Activated T-cell treated with anti-CD3 and anti-CD28 coated beads, Interleukin-2, amount 50 U/mL, for 4 hours (primary cell): ENCODE data around the gene GARIN5B. TPM values are rescaled to one million over a fixed set of nuclear protein-coding genes. Genes with fewer than 3 reads are reported as not detected.

Experiments used
- ATAC-seq, 2 donors: fragments of 200-7000 bp; cut with Tn5 transposase; one replicate each; pipeline ENCODE4 v1.10.0; 2021
- DNase-seq: peaks from one replicate; pipeline ENCODE4 v3.0.0-alpha.2; 2020
- H3K27me3 Mint-ChIP-seq: one replicate; pipeline ENCODE4 v1.8.0; 2021; ENCODE audit warnings: low read depth, mixed read lengths
- H3K36me3 Mint-ChIP-seq: one replicate; pipeline ENCODE4 v1.8.0; 2022; ENCODE audit warnings: mixed read lengths; ENCODE audit not compliant: insufficient read depth
- H3K4me1 Mint-ChIP-seq: one replicate; pipeline ENCODE4 v1.8.0; 2021; ENCODE audit warnings: low read depth, mixed read lengths
- H3K4me3 Mint-ChIP-seq: one replicate; pipeline ENCODE4 v1.8.0; 2021; ENCODE audit warnings: mild to moderate bottlenecking, moderate library complexity, mixed read lengths
- H3K9me3 Mint-ChIP-seq: one replicate; pipeline ENCODE4 v1.8.0; 2021; ENCODE audit warnings: mixed read lengths
- total RNA-seq, 3 donors: library from RNA; stranded (reverse); gene quantifications; one replicate each; pipeline ENCODE4 v1.2.1, GENCODE V29; 2021

GARIN5B gene
- total RNA-seq, 3 donors from 2014 or later: not detected

DNA sequence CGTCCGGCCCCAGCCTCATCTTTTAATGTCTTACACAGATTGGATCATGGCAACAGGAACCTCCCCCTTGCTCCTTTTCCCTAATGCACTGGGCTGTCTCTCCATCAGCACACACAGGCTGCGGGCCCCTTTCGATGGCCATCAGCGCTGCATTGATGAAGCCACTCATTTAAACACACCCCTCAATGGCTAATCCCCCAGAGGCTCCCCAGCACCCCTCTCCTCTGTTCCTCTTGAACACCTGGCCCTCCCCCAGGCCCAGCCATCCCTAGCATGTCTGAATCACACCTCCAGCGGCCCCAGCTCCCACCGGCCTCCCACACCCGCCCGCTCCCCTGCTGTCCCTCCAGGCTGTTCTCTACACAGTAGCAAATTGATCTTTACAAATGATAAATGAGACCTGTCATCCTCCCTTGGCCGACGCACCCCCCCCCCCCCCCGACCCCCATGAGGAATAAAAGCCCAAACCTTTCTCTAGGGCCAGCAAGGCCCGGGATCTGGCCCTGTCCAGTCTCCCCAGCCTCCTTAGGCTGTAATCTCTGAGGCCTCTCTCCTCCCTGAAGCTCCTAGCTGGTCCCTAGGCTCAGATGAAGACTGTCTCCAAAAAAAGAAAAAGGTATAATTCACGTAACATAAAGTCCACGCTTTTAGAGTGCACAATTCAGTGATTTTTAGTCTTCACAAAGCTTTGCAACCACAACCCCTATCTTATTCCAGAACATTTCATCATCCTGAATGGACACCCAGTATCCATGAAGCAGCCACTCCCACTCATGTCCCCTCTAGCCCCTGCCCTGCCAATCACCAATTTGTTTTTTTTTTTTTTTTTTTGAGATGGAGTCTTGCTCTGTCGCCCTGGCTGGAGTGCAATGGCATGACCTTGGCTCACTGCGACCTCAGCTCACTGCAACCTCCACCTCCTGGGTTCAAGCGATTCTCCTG is 30.0 kb upstream of the GARIN5B start:
- ATAC-seq: no peak
- no peak for DNase-seq
- Mint-ChIP-seq H3K9me3 (no peaks in the 10 kb centered on the region), H3K4me3 (no peak overlapping the region), H3K36me3 (peaks cover 12% of the 10 kb centered on the region), H3K27me3 (no peaks in the 10 kb centered on the region), H3K4me1 (peaks cover 29% of the 10 kb centered on the region)

DNA sequence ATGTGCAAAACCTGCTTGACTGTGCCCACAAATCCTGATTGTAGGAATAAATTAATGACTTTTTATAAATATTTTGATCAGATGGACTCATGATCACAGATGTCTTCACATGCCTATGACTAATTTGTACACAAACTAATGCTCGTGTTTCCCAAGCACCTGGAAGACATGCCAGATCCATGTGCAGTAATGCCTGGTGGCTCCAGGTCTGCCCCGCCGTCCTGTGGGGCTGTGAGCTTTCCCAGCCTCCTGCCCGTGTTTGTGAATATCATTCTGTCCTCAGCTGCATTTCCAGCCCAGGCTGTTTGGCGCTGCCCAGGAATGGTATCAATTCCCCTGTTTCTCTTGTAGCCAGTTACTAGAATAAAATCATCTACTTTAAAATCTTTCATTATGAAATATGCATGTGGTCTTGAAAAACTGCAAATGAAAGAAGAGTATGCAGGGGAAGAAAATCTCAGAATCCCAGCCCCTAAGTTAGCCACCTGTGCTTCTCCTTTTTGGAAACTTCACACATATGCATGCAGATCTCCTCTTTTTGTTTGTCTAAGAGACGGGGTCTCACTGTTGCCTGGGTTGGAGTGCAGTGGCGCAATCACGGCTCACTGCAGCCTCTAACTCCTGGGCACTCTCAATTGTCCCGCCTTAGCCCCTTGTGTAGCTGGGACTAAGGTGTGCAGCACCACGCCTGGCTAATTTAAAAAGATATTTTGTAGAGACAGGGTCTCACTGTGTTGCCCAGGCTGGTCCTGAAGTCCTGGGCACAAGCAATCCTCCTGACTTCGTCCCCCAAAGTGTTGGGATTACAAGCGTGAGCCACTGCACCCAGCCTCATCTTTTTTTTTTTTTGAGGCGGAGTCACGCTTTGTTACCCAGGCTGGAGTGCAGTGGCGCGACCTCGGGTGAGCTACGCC is 28.9 kb upstream of the GARIN5B start:
- no peak for ATAC-seq
- Mint-ChIP-seq H3K9me3 (no peaks in the 10 kb centered on the region), H3K4me1 (peaks cover 37% of the 10 kb centered on the region), H3K27me3 (no peaks in the 10 kb centered on the region), H3K36me3 (peaks cover 18% of the 10 kb centered on the region), H3K4me3 (no peak overlapping the region)
- DNase-seq: no peak

DNA sequence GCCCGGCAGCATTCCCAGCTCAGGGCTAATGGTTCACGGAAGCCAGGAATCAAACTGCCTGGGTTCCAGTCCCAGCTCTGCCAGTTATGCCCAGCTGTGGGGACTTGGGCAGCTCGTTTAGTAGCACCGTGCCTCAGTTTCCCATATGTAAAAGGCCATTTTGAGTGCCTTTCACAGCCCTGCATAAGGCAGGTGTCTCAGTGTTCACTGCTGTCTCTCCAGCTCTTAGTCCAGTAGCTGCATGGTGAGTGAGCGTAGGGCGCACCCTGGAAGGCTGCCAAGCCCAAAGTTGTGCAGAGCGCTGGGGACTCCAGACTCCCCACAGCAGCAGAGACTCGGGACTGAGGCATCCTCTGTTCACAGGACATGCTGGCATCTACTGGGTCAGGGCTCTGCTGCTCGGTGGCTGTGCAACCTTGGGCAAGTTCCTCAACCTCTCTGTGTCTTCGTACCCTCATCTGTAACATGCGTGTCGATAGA is 28.2 kb upstream of the GARIN5B start:
- H3K4me1 Mint-ChIP-seq: peaks cover 40% of the 10 kb centered on the region
- H3K27me3 Mint-ChIP-seq: no peaks in the 10 kb centered on the region
- peaks cover 25% of the 10 kb centered on the region for H3K36me3 Mint-ChIP-seq
- DNase-seq (no peak), ATAC-seq (peak; percentile 12 to 15)
- no peaks in the 10 kb centered on the region for H3K9me3 Mint-ChIP-seq
- no peak overlapping the region for H3K4me3 Mint-ChIP-seq

DNA sequence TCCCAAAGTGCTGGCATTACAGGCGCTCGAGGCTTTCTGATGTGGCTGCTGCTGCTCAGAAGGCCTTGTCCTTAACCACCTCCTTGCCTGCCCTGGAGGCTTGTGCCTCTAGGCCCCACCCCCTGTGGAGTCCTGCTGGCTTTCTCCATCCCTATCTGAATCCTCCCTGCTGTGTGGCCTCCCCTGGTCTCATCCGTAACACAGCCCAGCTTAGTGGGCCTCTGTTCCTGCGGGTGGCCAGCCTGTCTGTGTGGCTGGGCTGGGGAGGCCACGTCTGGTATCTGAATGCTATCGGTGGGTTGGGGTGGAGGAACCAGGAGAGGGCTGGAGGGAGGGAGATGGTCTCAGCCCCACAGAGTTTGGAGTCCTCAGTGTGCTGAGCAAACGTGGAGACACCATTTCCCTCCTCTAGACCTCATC is 27.4 kb upstream of the GARIN5B start:
- Mint-ChIP-seq H3K9me3 (no peaks in the 10 kb centered on the region), H3K27me3 (no peaks in the 10 kb centered on the region), H3K4me3 (no peak overlapping the region), H3K36me3 (peaks cover 32% of the 10 kb centered on the region), H3K4me1 (peaks cover 42% of the 10 kb centered on the region)
- DNase-seq: no peak
- no peak for ATAC-seq

DNA sequence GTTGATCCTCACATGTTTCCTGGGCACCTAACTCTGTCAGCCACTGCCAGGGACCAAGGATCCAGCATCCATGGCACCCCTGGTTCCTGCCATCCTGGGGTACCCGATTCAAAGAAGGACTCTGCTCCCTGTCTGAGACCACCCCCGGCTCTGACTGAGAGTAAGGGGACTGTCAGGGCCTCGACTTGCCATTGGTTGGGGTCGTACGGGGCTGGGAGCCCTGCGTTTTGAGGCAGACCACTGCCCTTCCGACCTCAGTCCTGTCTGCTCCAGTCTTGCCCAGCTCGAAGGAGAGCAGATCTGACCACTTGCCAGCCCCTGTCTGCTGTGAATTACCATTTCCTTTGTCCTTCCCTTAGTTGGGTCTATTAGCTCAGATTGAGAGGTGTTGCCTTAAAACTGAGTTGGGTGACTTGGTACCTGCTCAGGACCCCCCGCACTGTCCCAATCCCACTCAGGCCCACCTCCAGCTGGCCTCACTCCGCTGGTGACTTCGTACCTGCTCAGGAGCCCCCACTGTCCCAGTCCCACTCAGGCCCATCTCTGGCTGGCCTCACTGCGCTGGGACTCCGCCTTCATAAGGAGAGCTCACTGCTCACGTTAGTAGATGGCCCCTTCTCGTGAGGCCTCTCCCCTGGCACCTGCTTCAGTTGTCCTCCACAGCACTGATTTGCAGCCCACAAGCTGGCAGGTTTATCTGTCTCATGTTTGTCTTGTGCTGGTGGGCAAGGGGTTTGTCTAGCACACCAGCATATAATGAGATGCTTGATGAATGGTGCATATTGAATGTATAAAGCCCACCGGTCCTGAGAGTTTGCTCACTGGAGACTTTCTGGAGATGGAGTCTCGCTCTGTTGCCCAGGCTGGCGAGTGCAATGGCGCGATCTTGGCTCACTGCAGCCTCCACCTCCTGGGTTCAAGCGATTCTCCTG is 26.6 kb upstream of the GARIN5B start:
- Mint-ChIP-seq H3K4me3 (peak overlapping the region; percentile 56), H3K36me3 (peaks cover 32% of the 10 kb centered on the region), H3K9me3 (no peaks in the 10 kb centered on the region)

DNA sequence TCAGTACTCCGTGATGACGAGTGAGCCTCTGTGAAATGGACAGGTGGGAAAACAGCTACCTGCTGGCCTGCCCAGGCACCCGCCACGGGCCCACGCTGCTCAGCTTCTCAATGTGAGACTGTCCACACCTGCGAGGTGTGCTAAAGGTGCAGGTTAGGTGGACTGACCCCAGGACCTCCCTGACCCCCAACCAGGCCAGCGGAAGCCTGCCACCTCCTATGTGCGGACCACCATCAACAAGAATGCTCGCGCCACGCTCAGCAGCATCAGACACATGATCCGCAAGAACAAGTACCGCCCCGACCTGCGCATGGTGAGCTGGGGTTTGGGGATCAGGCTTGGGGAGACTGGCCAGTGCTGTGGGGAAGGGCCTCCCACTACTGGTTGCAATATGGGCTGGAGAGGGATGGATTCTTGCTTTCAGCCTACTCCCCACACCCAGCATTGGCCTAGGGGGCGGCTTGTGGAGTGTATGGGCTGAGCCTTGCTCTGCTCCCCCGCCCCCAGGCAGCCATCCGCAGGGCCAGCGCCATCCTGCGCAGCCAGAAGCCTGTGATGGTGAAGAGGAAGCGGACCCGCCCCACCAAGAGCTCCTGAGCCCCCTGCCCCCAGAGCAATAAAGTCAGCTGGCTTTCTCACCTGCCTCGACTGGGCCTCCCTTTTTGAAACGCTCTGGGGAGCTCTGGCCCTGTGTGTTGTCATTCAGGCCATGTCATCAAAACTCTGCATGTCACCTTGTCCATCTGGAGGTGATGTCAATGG is 24.9 kb upstream of the GARIN5B start:
- ATAC-seq: no peak
- no peak for DNase-seq
- Mint-ChIP-seq H3K4me3 (peak overlapping the region; percentile 100), H3K4me1 (peaks cover 54% of the 10 kb centered on the region), H3K36me3 (peaks cover 32% of the 10 kb centered on the region), H3K27me3 (no peaks in the 10 kb centered on the region), H3K9me3 (no peaks in the 10 kb centered on the region)

More for the DNA sequence above, 26.6 kb upstream of the GARIN5B start:
- Mint-ChIP-seq H3K4me1 (peaks cover 45% of the 10 kb centered on the region), H3K27me3 (no peaks in the 10 kb centered on the region)
- ATAC-seq (no peak), DNase-seq (no peak)

- no peaks in the 10 kb centered on the region for H3K9me3 Mint-ChIP-seq
- H3K27me3 Mint-ChIP-seq: no peaks in the 10 kb centered on the region
- peaks cover 66% of the 10 kb centered on the region for H3K4me1 Mint-ChIP-seq
- no peak for DNase-seq
- peaks cover 32% of the 10 kb centered on the region for H3K36me3 Mint-ChIP-seq
- H3K4me3 Mint-ChIP-seq: peak overlapping the region; percentile 100
- ATAC-seq: no peak
Measured at GRCh38 chr19:55386493-55386971, 23.5 kb upstream of the GARIN5B start.

DNA sequence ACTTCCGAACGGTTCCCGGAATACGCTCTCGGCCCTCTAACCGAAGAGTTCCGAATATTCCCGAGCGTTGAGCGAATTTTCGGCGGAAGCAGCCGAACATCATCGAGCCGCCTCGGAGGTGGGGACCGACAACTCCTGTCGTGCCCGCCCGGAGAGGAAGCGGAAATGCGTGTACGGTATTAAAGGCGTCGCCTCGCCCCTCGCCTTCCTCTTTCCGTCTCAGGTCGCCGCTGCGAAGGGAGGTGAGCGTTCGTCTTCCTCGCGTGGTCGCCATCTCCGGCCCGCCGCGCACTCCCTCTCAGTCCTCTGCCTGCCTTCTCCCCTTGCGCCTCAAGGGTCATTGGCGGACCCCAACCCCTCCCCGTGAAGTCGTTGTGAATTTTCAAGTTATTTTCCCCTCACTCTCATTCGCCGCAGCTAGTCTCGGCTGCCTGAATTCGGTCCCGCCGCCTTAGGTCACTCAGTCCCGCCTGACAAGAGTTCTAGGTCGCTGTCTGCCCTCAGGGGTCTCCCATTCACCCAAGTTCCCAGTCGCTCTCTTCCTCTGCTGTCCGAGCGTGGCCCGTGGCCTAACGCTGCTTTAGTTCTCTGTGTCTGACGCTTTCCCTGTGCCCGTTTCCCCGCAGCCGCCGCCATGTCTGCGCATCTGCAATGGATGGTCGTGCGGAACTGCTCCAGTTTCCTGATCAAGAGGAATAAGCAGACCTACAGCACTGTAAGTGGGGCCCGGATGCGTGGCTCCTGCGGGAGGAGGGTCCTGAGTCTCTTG is 22.8 kb upstream of the GARIN5B start, which contains the start of gene RPL28:
Gene RPL28, plus strand, starts transcription at position 209 of the 769 bp plus-strand sequence. Its CDS starts 426 bp downstream, at position 635.
- ATAC-seq: peak; percentile 75
- peaks cover 32% of the 10 kb centered on the region for H3K36me3 Mint-ChIP-seq
- H3K9me3 Mint-ChIP-seq: no peaks in the 10 kb centered on the region

DNA sequence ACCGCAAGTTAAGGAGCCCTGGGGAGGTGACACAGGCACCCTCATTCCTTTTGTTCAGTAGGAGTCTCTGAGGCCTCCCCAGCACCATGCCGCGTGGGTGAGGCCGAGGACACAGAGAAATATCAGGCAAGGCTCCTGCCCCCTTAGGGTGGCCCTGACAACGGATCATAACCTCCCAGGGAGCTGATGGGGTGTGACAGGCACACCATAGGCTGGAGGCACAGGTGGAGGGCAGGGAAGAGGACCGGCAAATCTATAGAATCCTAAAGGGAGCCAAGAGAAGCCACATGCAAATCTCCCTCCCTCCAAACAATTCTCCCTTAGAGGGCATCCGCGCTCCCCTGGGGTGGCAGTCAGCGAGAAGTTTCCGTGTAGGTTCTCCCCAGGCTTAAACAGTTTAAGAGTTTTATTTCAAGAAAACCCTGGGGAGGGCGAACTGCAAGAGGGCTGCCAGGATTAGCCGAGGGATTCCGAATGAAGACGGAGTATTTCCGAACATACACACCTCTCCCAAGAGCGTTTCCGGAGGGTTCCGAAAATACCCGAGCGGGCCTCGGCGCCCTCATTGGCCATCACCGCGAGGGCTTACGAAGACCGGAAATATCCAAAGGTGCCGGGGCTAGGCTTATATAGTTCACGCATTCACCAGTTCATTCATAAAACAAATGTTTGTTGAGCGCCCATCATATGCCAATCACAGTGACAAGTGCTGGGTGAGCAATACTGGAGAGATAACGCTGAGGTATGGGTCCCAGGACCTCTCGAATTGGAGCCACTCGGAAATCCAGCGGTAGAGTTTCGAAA is 22.1 kb upstream of the GARIN5B start:
- peak; percentile 77 for ATAC-seq
- peak overlapping the region; percentile 100 for H3K4me3 Mint-ChIP-seq
- H3K9me3 Mint-ChIP-seq: no peaks in the 10 kb centered on the region
- peaks cover 31% of the 10 kb centered on the region for H3K36me3 Mint-ChIP-seq
- H3K27me3 Mint-ChIP-seq: no peaks in the 10 kb centered on the region
- DNase-seq: peak; percentile 92
- peaks cover 59% of the 10 kb centered on the region for H3K4me1 Mint-ChIP-seq

More for the DNA sequence above, 22.8 kb upstream of the GARIN5B start, which contains the start of gene RPL28:
- DNase-seq: peak; percentile 97
- Mint-ChIP-seq H3K4me1 (peaks cover 64% of the 10 kb centered on the region), H3K27me3 (no peaks in the 10 kb centered on the region), H3K4me3 (peak within 1 kb of the TSS; percentile 100)

DNA sequence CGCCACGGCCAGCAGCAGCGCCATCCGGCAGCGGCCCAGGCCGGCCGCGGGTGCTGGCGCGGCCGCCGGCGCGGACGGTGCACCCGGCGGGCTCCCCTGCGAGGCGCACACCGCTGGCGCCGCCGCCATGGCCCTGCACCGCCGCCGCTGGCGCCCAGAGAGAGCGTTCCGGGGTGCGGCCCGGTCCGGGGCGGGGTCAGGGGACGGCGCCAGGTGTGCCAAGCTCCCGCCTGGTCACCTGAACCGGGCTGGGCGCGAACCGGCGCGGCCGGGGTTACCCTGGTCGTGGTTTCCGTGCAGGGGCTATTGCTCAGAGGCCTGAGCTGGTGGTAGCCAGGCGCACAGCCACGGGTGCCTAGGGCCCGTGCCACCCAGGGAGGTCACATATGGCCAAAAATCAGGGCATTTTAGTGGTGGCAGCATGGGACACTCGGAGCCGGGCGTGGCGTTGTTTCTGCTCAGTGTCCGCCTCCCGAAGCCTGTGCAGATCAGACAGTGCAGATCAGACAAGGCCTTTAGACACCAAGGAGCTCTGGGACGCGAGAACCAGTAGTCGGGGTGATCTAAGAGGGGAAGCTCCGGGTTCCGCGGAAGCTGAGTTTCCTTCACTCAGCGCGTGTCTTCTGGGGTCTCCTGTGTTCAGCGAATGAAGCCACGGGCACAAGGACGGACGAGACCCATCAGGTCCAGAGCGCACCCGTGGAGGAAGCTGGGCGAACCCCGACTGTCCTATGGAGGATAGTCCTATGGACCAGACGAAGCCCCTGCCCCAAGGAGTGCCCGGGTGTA is 21.3 kb upstream of the GARIN5B start, which contains the start of gene TMEM238:
Gene TMEM238, minus strand, starts transcription at position 162 of the 789 bp plus-strand sequence. Its CDS starts 33 bp downstream, at position 129.
- Mint-ChIP-seq H3K4me1 (peaks cover 52% of the 10 kb centered on the region), H3K4me3 (peak within 1 kb of the TSS; percentile 100), H3K9me3 (no peaks in the 10 kb centered on the region), H3K27me3 (no peaks in the 10 kb centered on the region), H3K36me3 (peaks cover 24% of the 10 kb centered on the region)
- peak; percentile 6 to 24 for ATAC-seq
- no peak for DNase-seq
